Naive B cell (primary cell): Measurements from ENCODE around the gene GRK7. TPM values are rescaled to one million over a fixed set of nuclear protein-coding genes. Genes with fewer than 3 reads are reported as not detected.
"Not testable (repeated sequence)": the region's sequence is repeated elsewhere in the genome, so short reads cannot be mapped to it uniquely, and the experiment has no call there.

Experiments
- ATAC-seq, 2 donors: fragments of 150-1000 bp; cut with Tn5 transposase; 2 replicates each; pipeline ENCODE4 v1.10.0; 2021; ENCODE audit warnings: low read depth in 2 of 2, mild to moderate bottlenecking in 2 of 2, moderate library complexity in 2 of 2
- DNase-seq: peaks from one replicate; pipeline ENCODE4 v3.0.0; 2022
- H3K27ac Mint-ChIP-seq, 6 donors: one replicate each; pipeline ENCODE4 v1.8.0; 2020 to 2022; ENCODE audit warnings: mild to moderate bottlenecking in 6 of 6, mixed read lengths in 6 of 6, moderate library complexity in 5 of 6, inconsistent platforms in 2 of 6
- H3K27me3 Mint-ChIP-seq, 3 donors: one replicate each; pipeline ENCODE4 v1.8.0; 2021 to 2022; ENCODE audit warnings: mixed read lengths in 3 of 3, mild to moderate bottlenecking in 1 of 3
- H3K36me3 Mint-ChIP-seq, 2 donors: one replicate each; pipeline ENCODE4 v1.8.0; 2020 to 2022; ENCODE audit warnings: mixed read lengths in 2 of 2, inconsistent platforms in 1 of 2, mild to moderate bottlenecking in 1 of 2
- H3K4me1 Mint-ChIP-seq, 3 donors: one replicate each; pipeline ENCODE4 v1.8.0; 2020 to 2022; ENCODE audit warnings: mixed read lengths in 3 of 3, inconsistent platforms in 1 of 3, mild to moderate bottlenecking in 1 of 3, moderate library complexity in 1 of 3
- H3K4me3 Mint-ChIP-seq, 8 donors: one replicate each; pipeline ENCODE4 v1.8.0; 2020 to 2022; ENCODE audit warnings: mild to moderate bottlenecking in 8 of 8, mixed read lengths in 8 of 8, moderate library complexity in 8 of 8, inconsistent platforms in 2 of 8
- H3K9me3 Mint-ChIP-seq, 7 donors: one replicate each; pipeline ENCODE4 v1.8.0; 2020 to 2022; ENCODE audit warnings: mixed read lengths in 7 of 7, mild to moderate bottlenecking in 5 of 7, inconsistent platforms in 2 of 7, moderate library complexity in 1 of 7
- polyA plus RNA-seq, 6 donors: library from polyadenylated mRNA; unstranded; fragments of 300-500 nt; fragmentation: Illumina TruSeq; gene quantifications; one replicate each; pipeline ENCODE4 v1.2.3, GENCODE V29; 2021; ENCODE audit warnings: low read depth in 6 of 6

GRK7 gene
- polyA plus RNA-seq, 6 donors from 2014 or later = 0.08 to 0.29 TPM; not detected in 4

DNA sequence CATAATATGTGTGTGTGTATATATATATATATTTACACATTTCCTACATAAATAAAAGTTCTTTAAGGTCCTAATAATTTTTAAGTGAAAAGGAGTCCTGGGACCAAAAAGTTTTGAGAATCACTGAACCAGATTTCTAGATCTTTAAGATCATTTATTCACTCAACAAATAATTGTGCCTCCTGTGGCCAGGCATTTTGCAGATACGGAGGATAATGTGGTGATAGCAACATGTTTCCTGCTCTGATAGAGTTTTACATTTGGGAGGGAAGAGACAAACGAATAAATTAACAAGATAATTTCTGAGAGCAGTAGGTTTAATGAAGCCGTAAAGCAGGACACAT, 25.6 kb upstream of the GRK7 start:
- no peaks in the 10 kb centered on the region for H3K36me3 Mint-ChIP-seq
- no peaks in the 10 kb centered on the region for H3K27me3 Mint-ChIP-seq
- peaks cover 0 to 1% (median 0%) of the 10 kb centered on the region in 7 donors for H3K9me3 Mint-ChIP-seq
- ATAC-seq (no peak), DNase-seq (no peak)
- peak overlapping the region; percentile 18 to 99 (median 95) for H3K27ac Mint-ChIP-seq
- H3K4me3 Mint-ChIP-seq = peak overlapping the region; percentile 95 to 99 (median 98)
- peaks cover 20 to 52% (median 38%) of the 10 kb centered on the region in 3 donors for H3K4me1 Mint-ChIP-seq

DNA sequence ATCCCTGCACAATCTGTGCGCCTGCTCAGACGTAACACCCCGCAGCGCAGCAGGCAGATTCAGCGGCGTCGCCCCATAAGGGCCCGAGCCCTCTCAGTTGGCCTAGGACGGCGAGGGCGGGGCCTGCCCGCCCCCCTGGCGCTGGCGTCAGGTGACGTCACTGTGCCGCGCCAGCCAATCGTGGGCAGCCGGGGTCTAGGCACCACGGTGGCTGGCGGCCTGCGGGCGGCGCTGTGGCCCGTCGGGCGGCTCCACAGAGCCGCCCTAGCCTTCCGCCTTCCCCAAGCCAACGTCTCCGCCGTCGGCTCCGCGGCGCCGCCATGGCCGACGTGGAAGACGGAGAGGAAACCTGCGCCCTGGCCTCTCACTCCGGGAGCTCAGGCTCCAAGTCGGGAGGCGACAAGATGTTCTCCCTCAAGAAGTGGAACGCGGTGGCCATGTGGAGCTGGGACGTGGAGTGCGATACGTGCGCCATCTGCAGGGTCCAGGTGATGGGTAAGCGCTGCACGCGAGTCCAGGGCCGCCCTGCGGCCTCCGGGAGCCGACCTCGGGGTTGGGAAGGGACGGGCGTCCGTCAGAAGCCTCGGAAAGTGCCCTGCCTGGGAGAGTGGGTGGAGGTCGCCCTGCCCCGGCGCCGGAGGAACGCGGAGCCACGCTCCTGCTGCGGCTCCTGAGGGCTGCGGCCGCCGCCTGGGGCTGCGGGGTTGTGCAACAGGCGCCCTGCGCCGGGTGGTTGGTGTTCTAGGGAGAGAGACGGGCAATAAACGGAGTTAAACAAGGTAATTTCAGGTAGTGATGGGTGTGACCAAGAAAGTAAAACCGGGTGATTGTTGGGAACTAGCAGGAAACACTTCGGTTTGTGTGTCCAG, 25.0 kb upstream of the GRK7 start, which contains the start of gene RNF7:
Gene RNF7 (plus strand): TSS at position 277 of the 869 bp plus-strand sequence. CDS start 44 bp downstream, at position 321.
- Mint-ChIP-seq H3K4me3 (peak within 1 kb of the TSS; percentile 95 to 99 (median 98)), H3K9me3 (peaks cover 0 to 1% (median 0%) of the 10 kb centered on the region in 7 donors), H3K27me3 (no peaks in the 10 kb centered on the region), H3K4me1 (peaks cover 20 to 55% (median 38%) of the 10 kb centered on the region in 3 donors), H3K27ac (peak within 1 kb of the TSS; percentile 96 to 99 (median 98)), H3K36me3 (no peaks in the 10 kb centered on the region)
- DNase-seq (peak; percentile 98), ATAC-seq (peak; percentile 89 to 90)

DNA sequence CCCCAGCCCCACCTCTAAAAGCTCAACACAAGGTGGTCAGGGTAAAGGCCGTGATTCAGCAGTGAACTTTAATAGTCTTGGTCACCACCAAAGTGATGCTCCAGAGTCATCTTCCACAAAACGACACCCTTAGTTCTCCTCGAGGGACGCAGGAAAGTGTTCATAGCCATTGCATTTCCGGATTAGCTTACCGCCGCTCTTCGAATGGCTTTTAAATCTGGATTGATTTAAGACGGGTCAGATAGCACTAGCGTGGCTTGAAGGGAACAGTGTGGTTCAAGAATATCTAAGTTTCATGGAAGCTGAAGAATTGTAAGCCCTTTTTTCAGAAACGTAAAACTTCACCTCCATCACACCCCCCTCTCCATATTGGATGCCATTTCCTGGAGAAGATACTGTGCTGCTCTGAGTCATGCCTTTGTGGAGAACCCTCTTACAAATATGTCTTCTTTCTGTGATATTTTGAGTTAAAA, 24.3 kb upstream of the GRK7 start:
- H3K9me3 Mint-ChIP-seq = peaks cover 0 to 1% (median 0%) of the 10 kb centered on the region in 7 donors
- ATAC-seq (no peak), DNase-seq (peak; percentile 17)
- peak overlapping the region; percentile 72 to 99 (median 98) for H3K27ac Mint-ChIP-seq
- peaks cover 20 to 57% (median 38%) of the 10 kb centered on the region in 3 donors for H3K4me1 Mint-ChIP-seq
- H3K27me3 Mint-ChIP-seq = no peaks in the 10 kb centered on the region
- peak overlapping the region; percentile 95 to 99 (median 98) for H3K4me3 Mint-ChIP-seq
- no peaks in the 10 kb centered on the region for H3K36me3 Mint-ChIP-seq

DNA sequence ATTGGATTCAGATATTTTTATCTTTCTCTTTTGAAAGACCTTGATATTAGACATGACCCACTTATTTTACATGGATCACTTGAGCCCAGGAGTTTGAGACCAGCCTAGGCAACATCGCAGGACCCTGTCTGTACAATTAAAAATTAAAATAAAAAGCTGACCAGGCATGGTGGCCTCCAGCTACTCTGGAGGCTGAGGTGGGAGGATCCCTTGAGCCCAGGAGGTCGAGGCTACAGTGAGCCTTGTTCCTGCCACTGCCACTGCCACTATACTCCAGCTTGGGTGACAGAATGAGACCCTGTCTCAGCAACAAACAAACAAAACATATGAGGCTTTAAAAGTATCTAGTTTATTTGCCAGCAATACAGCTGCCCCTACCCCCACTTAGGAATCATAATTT, 23.5 kb upstream of the GRK7 start:
- Mint-ChIP-seq H3K9me3 (peaks cover 0 to 1% (median 0%) of the 10 kb centered on the region in 7 donors), H3K4me1 (peaks cover 20 to 60% (median 46%) of the 10 kb centered on the region in 3 donors), H3K27me3 (no peaks in the 10 kb centered on the region), H3K27ac (peak overlapping the region in 2 of 6 donors; percentile 42 to 96), H3K36me3 (no peaks in the 10 kb centered on the region), H3K4me3 (peak overlapping the region; percentile 64 to 99 (median 98))
- ATAC-seq (no peak), DNase-seq (no peak)

DNA sequence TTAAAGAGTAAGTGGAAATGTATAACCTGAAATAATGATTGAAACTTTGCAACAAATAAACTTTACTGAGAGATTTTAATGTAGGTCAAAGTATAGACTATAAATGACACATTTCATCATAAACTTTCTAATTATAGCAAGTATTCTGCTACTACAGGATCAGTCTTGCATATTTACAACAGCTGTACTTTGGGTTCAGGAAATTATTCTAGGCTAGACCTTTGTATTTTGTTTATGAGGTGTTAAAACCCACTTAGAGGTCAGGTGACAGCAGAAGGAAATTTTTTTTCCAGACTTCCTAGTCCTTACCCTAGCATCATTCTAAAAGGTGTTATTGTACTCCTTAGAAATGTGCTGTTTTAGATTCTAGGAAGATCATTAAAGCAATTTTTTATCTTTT, 22.9 kb upstream of the GRK7 start:
- peak overlapping the region in 1 of 6 donors; percentile 96 for H3K27ac Mint-ChIP-seq
- no peak for DNase-seq
- H3K36me3 Mint-ChIP-seq = peaks cover 0 to 4% of the 10 kb centered on the region in 2 donors
- no peak for ATAC-seq
- H3K4me3 Mint-ChIP-seq = peak overlapping the region in 4 of 8 donors; percentile 15 to 98 (median 82)
- peaks cover 0 to 1% (median 0%) of the 10 kb centered on the region in 7 donors for H3K9me3 Mint-ChIP-seq
- H3K27me3 Mint-ChIP-seq = no peaks in the 10 kb centered on the region
- peaks cover 20 to 60% (median 50%) of the 10 kb centered on the region in 3 donors for H3K4me1 Mint-ChIP-seq

DNA sequence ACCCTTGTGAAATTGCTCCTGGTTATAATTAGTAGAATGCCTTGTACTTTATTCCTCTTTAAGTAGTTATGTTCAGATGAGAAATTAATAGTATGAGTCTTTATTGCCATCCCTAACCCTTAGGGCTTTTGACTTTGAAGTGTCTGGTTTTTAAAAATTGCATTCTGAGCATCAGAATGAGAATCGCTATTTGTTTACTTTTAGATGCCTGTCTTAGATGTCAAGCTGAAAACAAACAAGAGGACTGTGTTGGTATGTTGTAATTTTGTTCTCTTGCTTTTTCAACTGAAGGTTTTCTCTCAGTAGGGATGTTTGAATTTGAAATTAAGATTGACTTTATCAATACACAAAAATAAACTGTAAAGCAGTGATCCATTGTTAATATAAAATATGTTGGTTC, 19.9 kb upstream of the GRK7 start:
- H3K9me3 Mint-ChIP-seq = no peaks in the 10 kb centered on the region
- peaks cover 0 to 7% of the 10 kb centered on the region in 2 donors for H3K36me3 Mint-ChIP-seq
- H3K4me1 Mint-ChIP-seq = peaks cover 10 to 42% (median 34%) of the 10 kb centered on the region in 3 donors
- H3K27me3 Mint-ChIP-seq = no peaks in the 10 kb centered on the region
- H3K27ac Mint-ChIP-seq = peak overlapping the region in 1 of 6 donors; percentile 16
- ATAC-seq (no peak), DNase-seq (no peak)
- no peak overlapping the region for H3K4me3 Mint-ChIP-seq

DNA sequence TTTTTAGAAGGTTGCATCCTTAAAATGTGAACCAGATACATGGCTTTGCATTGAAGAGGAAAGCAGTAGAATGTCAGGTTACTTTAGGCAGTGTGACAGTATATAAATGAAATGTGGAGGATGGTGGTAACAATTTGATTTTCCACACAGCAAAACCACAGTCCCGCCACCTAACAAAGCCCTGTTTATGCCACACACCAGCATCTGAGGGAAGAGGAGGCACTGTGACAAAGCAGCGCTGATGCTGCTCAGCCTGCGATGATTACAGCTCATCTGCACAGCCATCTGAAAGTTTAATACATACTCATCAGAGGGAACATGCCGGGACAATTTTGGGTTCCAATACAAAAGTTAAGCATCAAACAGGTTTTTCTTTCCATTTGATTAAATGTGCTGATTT, 16.2 kb upstream of the GRK7 start:
- DNase-seq (no peak), ATAC-seq (no peak)
- peaks cover 0 to 12% of the 10 kb centered on the region in 2 donors for H3K36me3 Mint-ChIP-seq
- no peaks in the 10 kb centered on the region for H3K27me3 Mint-ChIP-seq
- no peak overlapping the region for H3K27ac Mint-ChIP-seq
- no peak overlapping the region for H3K4me3 Mint-ChIP-seq
- H3K9me3 Mint-ChIP-seq = no peaks in the 10 kb centered on the region
- peaks cover 0 to 12% (median 11%) of the 10 kb centered on the region in 3 donors for H3K4me1 Mint-ChIP-seq

DNA sequence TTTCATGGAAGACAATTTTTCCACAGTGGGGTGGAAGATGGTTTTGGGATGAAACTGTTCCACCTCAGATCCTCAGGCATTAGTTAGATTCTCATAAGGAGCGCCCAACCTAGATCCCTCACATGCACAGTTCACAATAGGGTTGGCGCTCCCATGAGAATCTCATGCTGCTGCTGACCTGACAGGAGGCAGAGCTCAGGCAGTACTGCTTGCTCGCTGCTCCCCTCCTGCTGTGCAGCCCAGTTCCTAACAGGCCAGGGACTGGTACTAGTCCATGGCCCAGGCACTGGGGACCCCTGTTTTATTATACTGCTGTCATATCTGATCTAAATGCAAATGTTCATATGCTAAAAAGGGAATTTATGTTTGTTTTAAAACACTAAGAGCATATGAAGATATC, 9.8 kb upstream of the GRK7 start:
- DNase-seq = no peak
- no peaks in the 10 kb centered on the region for H3K27me3 Mint-ChIP-seq
- no peaks in the 10 kb centered on the region for H3K4me1 Mint-ChIP-seq
- H3K36me3 Mint-ChIP-seq = peaks cover 0 to 5% of the 10 kb centered on the region in 2 donors
- H3K27ac Mint-ChIP-seq = peak overlapping the region in 1 of 6 donors; percentile 39
- H3K4me3 Mint-ChIP-seq = no peak overlapping the region
- no peaks in the 10 kb centered on the region for H3K9me3 Mint-ChIP-seq
- ATAC-seq = no peak

DNA sequence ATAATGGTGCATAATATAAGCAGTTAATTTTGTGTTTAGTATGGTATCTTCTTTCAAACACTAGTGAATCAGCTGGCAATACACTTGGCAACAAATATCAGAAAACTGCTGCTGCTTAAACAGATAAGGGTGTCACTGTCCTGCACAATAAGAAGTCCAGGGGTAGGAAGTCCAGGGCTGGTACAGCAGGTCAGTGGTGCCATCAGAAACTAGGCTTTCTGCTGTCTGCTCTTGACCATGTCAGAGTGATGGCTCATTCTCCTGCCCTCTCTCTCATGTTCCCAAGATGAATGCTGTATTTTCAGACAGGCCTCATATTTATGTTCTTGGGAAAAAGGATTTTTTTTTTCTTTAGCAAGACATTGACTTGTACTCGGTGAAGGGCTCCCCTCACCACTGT, 9.2 kb upstream of the GRK7 start:
- H3K4me3 Mint-ChIP-seq = no peak overlapping the region
- H3K9me3 Mint-ChIP-seq = no peaks in the 10 kb centered on the region
- no peaks in the 10 kb centered on the region for H3K27me3 Mint-ChIP-seq
- no peaks in the 10 kb centered on the region for H3K4me1 Mint-ChIP-seq
- no peak overlapping the region for H3K27ac Mint-ChIP-seq
- DNase-seq (no peak), ATAC-seq (no peak)
- H3K36me3 Mint-ChIP-seq = no peaks in the 10 kb centered on the region

DNA sequence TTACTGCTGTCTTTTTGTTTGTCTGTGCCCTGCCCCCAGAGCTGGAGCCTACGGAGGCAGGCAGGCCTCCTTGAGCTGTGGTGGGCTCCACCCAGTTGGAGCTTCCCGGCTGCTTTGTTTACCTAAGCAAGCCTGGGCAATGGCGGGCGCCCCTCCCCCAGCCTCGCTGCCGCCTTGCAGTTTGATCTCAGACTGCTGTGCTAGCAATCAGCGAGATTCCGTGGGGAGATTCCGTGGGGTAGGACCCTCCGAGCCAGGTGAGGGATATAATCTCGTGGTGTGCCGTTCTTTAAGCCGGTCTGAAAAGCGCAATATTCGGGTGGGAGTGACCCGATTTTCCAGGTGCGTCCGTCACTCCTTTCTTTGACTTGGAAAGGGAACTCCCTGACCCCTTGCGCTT, 656 bp upstream of the GRK7 start:
- H3K4me1 Mint-ChIP-seq, H3K27me3 Mint-ChIP-seq, ATAC-seq, H3K9me3 Mint-ChIP-seq, DNase-seq, H3K27ac Mint-ChIP-seq, H3K36me3 Mint-ChIP-seq, H3K4me3 Mint-ChIP-seq: not testable (repeated sequence)

DNA sequence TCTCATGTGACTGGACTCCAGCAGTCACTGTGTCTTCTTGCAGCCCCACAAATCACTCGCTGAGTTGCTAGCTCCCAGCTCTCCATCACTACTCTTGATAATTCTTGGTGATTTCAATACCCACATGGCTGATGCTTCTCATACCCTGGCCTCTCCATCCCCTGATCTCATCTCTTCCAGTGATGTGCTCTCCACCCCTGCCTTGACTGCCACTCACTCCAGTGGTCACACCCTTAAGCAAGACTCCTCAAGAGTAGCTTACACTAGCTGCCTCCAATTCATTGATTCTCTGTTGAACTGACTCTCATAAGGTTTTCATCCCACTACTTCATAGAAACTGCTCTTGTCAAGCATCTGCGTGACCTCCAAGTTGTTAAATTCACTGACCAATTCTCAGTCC, 837 bp downstream of the GRK7 start:
- Mint-ChIP-seq H3K27ac (no peak overlapping the region), H3K9me3 (no peaks in the 10 kb centered on the region), H3K4me1 (no peaks in the 10 kb centered on the region), H3K27me3 (no peaks in the 10 kb centered on the region), H3K4me3 (no peak overlapping the region), H3K36me3 (no peaks in the 10 kb centered on the region)
- ATAC-seq (no peak), DNase-seq (no peak)

DNA sequence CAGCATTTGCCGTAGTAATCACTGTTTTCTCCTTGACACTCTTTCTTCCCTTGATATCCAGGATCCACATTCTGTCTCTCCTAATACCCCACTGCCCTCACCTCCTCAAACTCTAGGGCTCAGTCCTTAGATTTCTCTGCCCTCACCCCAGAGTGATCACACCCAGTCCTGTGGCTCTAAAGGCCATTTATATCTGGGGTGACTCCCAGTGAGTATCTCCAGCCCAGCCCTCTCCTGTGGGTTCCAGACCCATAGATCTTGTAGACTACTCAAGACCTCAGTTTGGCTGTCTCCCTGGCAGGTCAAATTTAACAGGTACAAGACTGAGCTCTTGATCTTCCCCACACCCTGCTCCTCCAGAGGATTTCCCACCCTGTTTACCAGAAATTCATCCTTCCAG, 1.3 kb downstream of the GRK7 start:
- H3K36me3 Mint-ChIP-seq = no peaks in the 10 kb centered on the region

DNA sequence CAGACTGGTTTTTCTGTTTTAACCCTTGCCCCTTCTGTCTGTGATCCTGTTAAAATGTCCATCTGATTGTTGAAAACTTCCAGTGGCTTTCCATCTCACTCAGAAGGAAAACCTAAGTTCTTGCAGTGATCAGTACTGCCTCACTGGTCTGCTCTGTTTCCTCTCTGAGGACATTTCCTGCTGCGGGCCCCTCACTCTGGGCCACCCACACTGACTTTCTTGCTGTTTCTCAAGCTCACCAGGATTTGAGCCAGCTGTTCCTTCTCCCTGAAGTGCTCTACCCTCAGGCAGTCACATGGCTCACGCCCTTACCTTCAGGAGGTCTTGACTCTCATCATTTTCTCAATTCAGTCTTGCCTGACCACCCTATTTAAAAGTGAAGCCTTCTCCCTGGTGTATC, 1.8 kb downstream of the GRK7 start:
- no peak overlapping the region for H3K27ac Mint-ChIP-seq

More for the DNA sequence above, 1.3 kb downstream of the GRK7 start:
- DNase-seq (no peak), ATAC-seq (no peak)
- Mint-ChIP-seq H3K4me3 (no peak overlapping the region), H3K27ac (no peak overlapping the region), H3K9me3 (no peaks in the 10 kb centered on the region), H3K4me1 (no peaks in the 10 kb centered on the region), H3K27me3 (no peaks in the 10 kb centered on the region)

DNA sequence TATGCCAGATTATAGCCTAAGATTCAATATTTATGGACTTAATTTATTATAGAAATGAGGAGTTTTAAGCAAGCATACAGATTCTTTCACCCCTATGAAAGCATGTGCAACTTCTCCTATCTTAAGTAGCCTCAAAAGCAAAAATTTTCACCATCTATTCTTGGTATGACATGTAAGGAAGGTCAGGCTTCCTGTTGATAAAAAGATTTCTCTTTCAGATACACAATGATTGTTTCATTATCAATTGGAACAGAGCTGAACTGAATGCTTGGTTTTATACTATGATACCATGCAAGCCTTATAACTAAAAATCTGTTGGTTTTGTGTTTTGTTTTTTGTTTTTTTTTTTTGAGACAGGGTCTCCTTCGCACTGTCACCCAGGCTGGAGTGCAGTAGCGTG, 3.9 kb downstream of the GRK7 start:
- H3K4me3 Mint-ChIP-seq = no peak overlapping the region
- no peaks in the 10 kb centered on the region for H3K36me3 Mint-ChIP-seq
- H3K27ac Mint-ChIP-seq = peak overlapping the region in 1 of 6 donors; percentile 20
- H3K4me1 Mint-ChIP-seq = no peaks in the 10 kb centered on the region
- no peak for DNase-seq
- no peak for ATAC-seq
- no peaks in the 10 kb centered on the region for H3K27me3 Mint-ChIP-seq
- peaks cover 0 to 3% (median 0%) of the 10 kb centered on the region in 7 donors for H3K9me3 Mint-ChIP-seq

More for the DNA sequence above, 1.8 kb downstream of the GRK7 start:
- H3K9me3 Mint-ChIP-seq = no peaks in the 10 kb centered on the region
- no peak for ATAC-seq
- DNase-seq = no peak
- H3K36me3 Mint-ChIP-seq = no peaks in the 10 kb centered on the region
- H3K4me1 Mint-ChIP-seq = no peaks in the 10 kb centered on the region
- no peak overlapping the region for H3K4me3 Mint-ChIP-seq
- no peaks in the 10 kb centered on the region for H3K27me3 Mint-ChIP-seq
